NT2/D1 (cell line): ENCODE data around the gene C1QTNF5.

Experiments used
- YY1 ChIP-seq: IDR thresholded peaks from 2 replicates; pipeline ENCODE4 v1.6.1; 2011; ENCODE audit not compliant: insufficient read length, insufficient read depth
- ZNF274 ChIP-seq: IDR thresholded peaks from 2 replicates; pipeline ENCODE4 v1.6.1; 2011; ENCODE audit warnings: mild to moderate bottlenecking, low read depth, low read length

DNA sequence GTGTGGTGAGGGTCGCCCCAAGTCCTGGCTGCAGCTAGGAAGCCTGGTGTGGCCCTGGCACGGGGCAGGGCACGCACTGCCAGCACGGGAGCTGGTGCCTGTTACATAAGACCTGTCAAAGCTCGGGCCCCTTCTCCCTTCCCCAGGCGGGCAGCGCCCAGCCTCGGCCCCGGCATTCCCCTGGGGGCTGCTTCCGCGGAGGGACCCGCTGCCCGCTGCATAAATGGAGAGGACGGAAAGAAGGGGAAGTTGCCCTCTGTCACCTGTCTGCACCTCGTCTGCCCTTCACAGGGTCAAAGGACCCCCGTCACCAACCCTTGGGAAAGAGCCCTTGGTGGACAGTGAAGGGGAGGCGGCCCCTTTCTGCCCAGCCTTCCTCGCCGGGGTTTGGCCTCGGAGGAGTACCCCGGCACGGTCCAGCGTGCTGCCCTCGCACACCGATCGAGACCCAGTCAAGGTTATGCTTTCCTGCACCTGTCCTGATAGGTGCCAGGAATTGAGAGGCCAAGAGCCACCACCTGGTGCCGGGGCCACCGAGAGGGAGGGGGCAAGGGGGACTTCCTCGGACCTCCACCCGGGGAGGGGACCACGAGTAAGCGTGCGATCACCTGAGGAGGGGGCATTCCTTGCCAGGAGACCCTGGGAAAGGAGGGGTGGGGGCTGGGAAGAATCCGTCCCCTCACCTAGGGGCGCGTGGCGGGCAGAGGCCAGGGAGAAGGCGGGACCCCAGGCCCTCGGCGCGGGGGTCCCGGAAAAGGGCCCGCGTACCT, 22.6 kb upstream of the C1QTNF5 start:
- TF ChIP-seq YY1 = no peak
- no peak for TF ChIP-seq ZNF274
